Cardiac fibroblast (primary cell): Measurements from ENCODE around the gene FRMD4A.
A peak's percentile ranks its signal among the peaks of the same experiment; 100 is the strongest.

Experiments used
- DNase-seq, 2 donors: peaks; one replicate each; pipeline versions ENCODE4 v3.0.0 to v3.0.0-alpha.2; 2010; ENCODE audit warnings: low read depth in 2 of 2
- H3K4me3 ChIP-seq, 2 donors: replicated peaks in 1 of 2; 1 replicate in 1 of 2; 2 replicates in 1 of 2; pipeline ENCODE4 v1.5.1; 2011; ENCODE audit warnings: low read depth in 2 of 2, low read length in 2 of 2, mild to moderate bottlenecking in 2 of 2, moderate library complexity in 1 of 2
- CTCF ChIP-seq: IDR thresholded peaks from one replicate; pipeline ENCODE4 v1.5.1; 2011; ENCODE audit warnings: low read depth, mild to moderate bottlenecking, low read length, inconsistent platforms

Gene FRMD4A

GRCh38 chr10:14134275-14134674, 196.4 kb downstream of the FRMD4A start:
- no peak for DNase-seq
- no peak for TF ChIP-seq CTCF
- no peak overlapping the region for H3K4me3 ChIP-seq

GRCh38 chr10:14131261-14131960, 199.3 kb downstream of the FRMD4A start:
- no peak for TF ChIP-seq CTCF
- H3K4me3 ChIP-seq, result no peak overlapping the region
- no peak for DNase-seq

GRCh38 chr10:14129770-14130169, 201.0 kb downstream of the FRMD4A start:
- no peak for TF ChIP-seq CTCF
- no peak for DNase-seq
- H3K4me3 ChIP-seq, result no peak overlapping the region

- no peak for TF ChIP-seq CTCF
- H3K4me3 ChIP-seq, result no peak overlapping the region
- no peak for DNase-seq
Measured at GRCh38 chr10:14128519-14128918, 202.2 kb downstream of the FRMD4A start.

- TF ChIP-seq CTCF, result no peak
- H3K4me3 ChIP-seq, result no peak overlapping the region
- peak; percentile 6 to 48 for DNase-seq
Measured at GRCh38 chr10:14126697-14127440, 203.9 kb downstream of the FRMD4A start.

GRCh38 chr10:14125564-14125963, 205.2 kb downstream of the FRMD4A start:
- TF ChIP-seq CTCF, result no peak
- DNase-seq, result no peak

More at GRCh38 chr10:14125564-14125963, 205.2 kb downstream of the FRMD4A start:
- no peak overlapping the region for H3K4me3 ChIP-seq
